Lower leg skin (tissue), 3 donors: ENCODE results near the gene PKP2.

Source experiments
- CTCF ChIP-seq, 3 donors: fragments of 450-650 bp; IDR thresholded peaks; one replicate each; pipeline ENCODE4 v1.5.1; 2016; ENCODE audit warnings: antibody characterized with exemption in 3 of 3, mild to moderate bottlenecking in 3 of 3, moderate library complexity in 2 of 3
- POLR2A ChIP-seq, 2 donors: fragments of 450-650 bp; IDR thresholded peaks; one replicate each; pipeline ENCODE4 v1.6.1; 2016 to 2017; ENCODE audit warnings: antibody characterized with exemption in 2 of 2, mild to moderate bottlenecking in 1 of 2, moderate library complexity in 1 of 2

- TF ChIP-seq POLR2A (IDR thresholded peaks at IDR 0.05) (peak in 1 of 2 donors; percentile 9), CTCF (IDR thresholded peaks at IDR 0.05) (peak in 1 of 3 donors; percentile 44)
Measured at GRCh38 chr12:32755654-32756475, 140.7 kb downstream of the PKP2 start, which contains the start of gene YARS2.
